Right lobe of liver (tissue), 4 donors: ENCODE measurements around the gene SLC35A5.

Experiments
- CTCF ChIP-seq, 4 donors: fragments of 200-600 bp in 3 of 4; fragments of 450-650 bp in 1 of 4; IDR thresholded peaks; one replicate each; pipeline versions ENCODE4 v1.5.1 to v1.8.0; 2016 to 2022; ENCODE audit warnings: antibody characterized with exemption in 4 of 4, mild to moderate bottlenecking in 2 of 4
- POLR2A ChIP-seq: fragments of 450-650 bp; IDR thresholded peaks from one replicate; pipeline ENCODE4 v1.6.1; 2017; ENCODE audit warnings: antibody characterized with exemption, mild to moderate bottlenecking
- donor health status: DM: no; HTN: no; CAD: no.
- donor health status: DM: no; HTN: no; CAD: no.
- donor health status: DM: no; HTN: yes; CAD: no.

- no peak for TF ChIP-seq POLR2A
- no peak for TF ChIP-seq CTCF (IDR thresholded peaks at IDR 0.05)
Measured at GRCh38 chr3:112585782-112586181, 23.9 kb downstream of the SLC35A5 start.
